CD4-positive, alpha-beta T cell treated with Interleukin-6 at 100 ng/mL for 8 hours (primary cell): Measurements from ENCODE around the gene CCDC32.

Experiments
- DNase-seq: peaks from one replicate; pipeline ENCODE4 v3.0.0-alpha.2; 2020; ENCODE audit warnings: mixed read lengths, low spot score

Gene CCDC32

DNA sequence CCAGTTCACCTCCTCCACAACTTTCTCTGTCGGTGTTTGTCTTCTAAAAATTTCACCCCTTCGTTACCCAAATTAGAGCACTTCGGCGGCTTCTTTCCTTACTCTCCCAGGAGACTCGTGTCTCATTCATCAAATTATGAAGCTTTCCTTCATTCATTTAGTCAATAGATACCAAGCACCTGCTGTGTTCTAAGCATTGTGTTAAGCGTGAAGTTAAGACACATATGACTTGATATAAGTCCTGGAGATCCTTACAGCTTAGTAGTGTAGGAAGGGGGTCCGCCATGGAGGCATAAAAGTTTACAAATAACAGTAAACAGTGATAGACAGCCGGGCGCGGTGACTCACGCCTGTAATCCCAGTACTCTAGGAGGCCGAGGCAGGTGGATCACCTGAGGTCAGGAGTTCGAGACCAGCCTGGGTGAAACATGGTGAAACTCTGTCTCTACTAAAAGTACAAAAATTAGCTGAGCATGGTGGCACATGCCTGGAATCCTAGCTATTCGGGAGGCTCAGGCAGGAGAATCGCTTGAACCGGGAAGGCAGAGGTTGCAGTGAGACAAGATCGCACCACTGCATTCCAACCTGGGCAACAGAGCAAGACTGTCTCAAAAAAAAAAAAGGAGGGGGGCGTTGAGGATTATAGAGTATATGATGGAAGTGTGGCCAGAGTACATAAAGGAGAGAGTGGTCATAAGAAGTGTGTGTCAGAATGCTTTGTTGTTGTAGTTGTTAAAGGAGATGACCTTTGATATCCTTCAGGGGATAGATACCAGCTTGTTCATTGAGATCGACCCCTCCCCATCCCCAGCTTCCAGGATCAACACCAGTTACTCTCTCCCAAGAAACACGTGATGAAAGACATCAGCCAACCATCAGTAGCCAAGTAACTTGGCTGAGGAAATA, 744 bp upstream of the CCDC32 start:
- DNase-seq, result no peak

DNA sequence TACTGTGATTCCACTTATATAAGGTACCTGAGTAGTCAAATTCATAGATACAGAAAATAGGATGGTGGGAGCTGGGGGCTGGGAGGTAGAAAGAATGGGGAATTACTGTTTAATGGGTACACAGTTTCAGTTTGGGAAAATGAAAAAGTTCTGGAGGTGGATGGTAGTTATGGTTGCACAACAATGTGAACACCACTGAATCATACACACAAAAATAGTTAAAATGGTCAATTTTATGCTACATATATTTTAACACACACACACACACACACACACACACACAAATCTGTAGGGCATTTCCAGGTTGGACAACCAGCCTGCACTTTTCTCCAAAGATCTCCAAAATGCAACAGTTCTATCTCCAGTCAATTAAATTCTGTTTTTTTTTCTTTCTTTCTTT, 1.4 kb downstream of the CCDC32 start:
- DNase-seq, result no peak

DNA sequence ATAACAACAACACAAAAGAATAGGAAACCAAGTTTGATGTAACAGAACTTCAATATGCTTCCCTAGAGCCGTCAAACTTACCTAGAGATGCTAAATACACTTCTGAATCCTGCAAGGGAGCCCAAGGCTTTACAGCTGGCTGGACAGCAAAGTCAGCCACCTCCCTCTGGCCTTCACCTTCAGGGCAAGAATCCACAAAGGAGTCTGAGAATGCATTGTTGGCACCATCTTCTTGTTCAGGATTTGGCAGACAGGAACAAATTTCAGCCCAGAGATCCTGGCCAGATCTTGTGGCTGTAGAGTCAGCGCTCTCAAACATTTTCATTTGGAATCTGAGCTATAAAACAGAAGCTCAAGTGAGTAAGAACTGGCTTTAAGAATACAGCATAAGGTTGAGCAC, 2.2 kb downstream of the CCDC32 start:
- DNase-seq, result no peak

DNA sequence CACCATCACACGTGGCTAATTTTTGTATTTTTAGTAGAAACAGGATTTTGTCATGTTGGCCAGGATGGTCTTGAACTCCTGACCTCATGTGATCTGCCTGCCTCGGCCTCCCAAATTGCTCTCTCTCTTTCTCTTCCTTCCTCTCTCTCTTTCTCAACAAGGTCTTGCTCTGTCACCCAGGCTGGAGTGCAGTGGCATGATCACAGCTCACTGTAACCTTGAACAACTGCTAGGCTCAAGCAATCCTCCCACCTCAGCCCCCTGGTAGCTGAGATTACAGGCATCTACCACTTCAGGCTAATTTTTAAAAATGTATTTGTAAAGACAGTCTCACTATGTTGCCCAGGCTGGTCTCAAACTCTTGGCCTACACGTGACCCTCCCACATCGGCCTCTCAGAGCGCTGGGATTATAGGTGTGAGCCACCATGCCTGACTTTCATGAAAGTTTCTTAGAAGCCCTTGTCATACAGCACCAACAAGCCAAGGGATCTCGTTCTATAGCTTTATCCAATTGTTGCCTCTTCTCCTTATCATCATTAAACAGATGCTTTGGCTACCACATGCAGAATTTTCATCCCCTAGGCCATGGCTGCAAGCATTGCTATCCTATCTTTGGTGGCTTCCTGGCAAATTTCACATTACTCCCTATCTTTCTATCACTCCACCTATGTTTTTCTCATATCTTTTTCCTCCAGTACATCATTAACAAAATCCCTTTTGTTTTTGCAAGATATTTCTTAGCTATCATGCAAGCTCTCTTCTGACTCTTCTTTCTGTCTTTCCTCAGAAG, 5.7 kb downstream of the CCDC32 start:
- no peak for DNase-seq

DNA sequence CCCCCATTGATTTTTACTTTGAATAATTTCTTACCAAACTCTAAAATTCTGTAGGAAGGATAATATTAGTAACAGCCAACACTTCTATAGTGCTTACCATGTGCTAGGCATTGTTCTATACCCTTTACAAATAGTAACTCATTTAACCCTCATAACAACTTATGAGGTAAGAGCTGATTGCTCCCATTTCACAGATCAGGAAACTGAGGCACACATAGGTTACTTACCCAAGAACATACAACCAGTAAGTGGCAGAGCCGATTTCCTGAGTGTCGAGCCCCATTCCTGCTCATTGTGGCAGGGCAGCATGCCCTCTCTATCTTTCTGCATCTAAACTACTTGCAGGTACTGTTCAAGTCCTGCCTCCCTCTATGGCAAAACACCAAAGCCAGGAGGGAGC, 9.0 kb downstream of the CCDC32 start:
- DNase-seq, result no peak

DNA sequence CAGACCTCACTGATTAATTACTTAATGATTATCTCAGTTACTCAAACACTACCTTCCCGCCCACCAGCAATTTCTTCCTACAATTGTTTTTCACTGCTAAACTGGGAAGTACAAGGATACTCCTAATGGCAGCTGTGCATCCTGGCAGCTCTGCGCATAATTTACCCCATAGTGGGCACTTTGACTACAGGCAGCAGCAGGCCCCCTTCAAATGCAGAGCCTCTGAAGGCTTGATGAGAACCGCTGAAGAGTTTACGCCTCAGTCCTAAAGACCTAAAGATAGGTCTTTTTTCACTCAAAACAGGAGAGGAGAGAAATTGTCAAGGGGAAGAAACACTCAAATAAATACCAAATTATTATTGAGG, 10.7 kb downstream of the CCDC32 start:
- no peak for DNase-seq

DNA sequence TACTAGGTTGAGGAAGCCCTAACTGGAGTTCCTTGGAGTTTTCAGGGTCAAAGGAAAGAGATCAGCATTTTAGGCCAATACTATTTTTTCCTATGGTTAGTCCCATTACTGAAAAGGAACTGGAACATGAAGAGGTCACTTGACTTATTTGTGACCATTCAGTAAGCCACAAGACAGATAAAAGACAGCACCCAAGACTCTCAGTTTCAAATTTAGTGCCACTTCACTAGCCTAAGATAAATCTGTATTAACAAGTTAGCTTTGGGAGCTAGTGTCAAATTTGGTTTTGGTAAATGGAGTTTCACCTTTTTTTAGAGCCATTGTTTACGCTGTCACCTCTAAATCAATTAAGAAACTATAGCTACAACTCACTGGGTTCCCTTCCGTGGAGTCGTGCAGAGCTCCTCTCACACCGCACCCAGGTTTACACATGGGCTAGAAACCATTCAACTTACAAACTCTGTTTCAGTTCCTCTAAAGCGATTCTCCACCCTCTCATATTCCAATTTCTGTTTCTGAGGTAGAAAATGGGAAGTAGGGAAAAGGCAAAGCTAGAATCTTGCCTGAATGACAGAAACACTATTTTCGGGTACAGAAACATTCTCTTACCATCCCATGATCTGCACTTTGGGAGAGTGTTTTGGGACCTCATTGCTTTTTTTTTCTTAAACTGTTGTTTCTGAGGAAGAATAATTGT, 14.4 kb downstream of the CCDC32 start:
- no peak for DNase-seq

GRCh38 chr15:40549894-40550293, 14.9 kb downstream of the CCDC32 start:
- DNase-seq, result no peak

DNA sequence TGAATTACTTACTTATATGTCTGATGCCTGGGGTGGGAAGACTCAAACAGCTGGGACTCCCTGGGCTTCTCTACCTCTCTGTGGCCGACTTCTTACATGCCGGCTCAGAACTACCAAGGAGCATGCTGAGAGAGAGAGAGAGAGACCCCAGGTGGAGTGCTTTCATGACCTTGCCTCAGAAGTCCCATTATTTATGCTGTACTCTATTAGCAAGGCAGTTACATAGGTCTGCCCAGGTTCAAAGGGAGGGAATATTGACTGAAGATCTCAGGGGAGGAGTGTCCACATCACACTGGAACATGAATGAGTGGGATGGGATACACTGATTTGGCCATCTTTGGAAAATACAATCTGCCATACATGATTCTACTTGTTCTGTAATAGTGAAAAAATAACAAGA, 16.2 kb downstream of the CCDC32 start:
- no peak for DNase-seq

- no peak for DNase-seq
Observed at GRCh38 chr15:40545457-40545856, 19.4 kb downstream of the CCDC32 start.

DNA sequence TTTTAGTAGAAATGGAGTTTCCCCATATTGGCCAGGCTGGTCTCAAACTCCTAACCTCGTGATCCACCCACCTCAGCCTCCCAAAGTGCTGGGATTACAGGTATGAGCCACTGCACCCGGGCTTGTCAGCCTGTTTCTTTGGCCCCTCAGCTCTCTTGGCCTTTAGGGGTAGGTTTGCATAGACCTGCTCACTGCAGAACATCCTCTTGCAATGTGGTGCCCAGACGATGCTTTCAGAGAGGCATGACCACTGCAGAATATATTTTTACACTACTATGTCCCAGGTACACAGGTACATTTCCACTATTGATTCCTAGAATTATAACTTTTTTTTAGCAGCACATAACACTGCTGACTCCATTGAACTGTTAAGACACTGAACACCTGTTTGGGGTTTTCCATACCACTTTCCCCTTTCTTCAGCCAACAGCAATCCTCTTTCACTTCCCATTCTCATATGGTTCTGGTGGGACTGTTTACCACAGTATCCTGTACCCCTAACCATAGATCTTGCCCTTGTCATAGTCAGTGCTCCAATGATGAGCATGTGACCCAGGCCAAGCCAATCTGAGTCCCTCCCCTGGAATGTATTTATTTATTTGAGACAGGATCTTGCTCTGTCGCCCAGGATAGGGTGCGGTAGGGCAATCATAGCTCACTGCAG, 21.1 kb downstream of the CCDC32 start:
- no peak for DNase-seq

GRCh38 chr15:40543082-40543481, 21.8 kb downstream of the CCDC32 start:
- no peak for DNase-seq

GRCh38 chr15:40538976-40539375, 25.9 kb downstream of the CCDC32 start:
- DNase-seq, result no peak

GRCh38 chr15:40536501-40536900, 28.3 kb downstream of the CCDC32 start:
- no peak for DNase-seq

DNA sequence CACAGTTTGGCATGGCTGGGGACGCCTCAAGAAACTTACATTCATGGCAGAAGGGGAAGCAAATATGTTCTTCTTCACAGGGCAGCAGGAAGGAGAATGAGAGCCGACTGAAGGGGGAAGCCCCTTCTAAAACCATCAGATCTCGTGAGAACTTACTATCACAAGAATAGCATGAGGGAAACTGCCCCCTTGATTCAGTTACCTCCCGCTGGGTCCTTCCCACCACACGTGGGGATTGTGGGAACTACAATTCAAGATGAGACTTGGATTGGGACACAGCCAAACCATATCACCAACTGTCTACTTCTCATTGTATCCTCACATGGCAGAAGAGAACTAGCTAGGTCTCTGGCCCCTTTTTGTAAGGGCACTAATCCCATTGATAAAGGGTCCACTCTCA, 30.5 kb downstream of the CCDC32 start:
- DNase-seq, result no peak

- no peak for DNase-seq
Observed at GRCh38 chr15:40533763-40534364, 31.0 kb downstream of the CCDC32 start.

- no peak for DNase-seq
Observed at GRCh38 chr15:40528801-40529200, 36.0 kb downstream of the CCDC32 start.

DNA sequence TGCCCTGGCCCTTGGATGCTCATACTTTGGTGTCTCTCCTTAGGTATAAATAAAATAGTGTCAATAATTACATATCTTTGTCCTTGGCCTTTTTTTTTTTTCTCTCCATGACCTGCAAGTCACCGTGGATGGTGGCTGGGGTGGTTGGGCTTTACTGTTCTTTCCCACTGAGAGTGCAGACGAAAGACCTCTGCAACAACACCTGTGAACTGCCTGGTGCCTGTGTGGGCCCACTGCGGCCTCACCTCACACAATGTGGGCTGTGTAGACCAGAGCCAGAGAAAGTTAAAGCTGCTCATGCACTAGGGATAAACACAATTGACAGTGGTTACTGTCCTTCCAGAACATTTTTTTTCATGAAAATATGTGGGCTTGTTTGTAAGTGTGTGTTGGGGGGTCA, 39.0 kb downstream of the CCDC32 start:
- no peak for DNase-seq

- no peak for DNase-seq
Observed at GRCh38 chr15:40523611-40524010, 41.2 kb downstream of the CCDC32 start.

GRCh38 chr15:40516322-40516721, 48.5 kb downstream of the CCDC32 start:
- no peak for DNase-seq

- no peak for DNase-seq
Observed at GRCh38 chr15:40513609-40514008, 51.2 kb downstream of the CCDC32 start.

DNA sequence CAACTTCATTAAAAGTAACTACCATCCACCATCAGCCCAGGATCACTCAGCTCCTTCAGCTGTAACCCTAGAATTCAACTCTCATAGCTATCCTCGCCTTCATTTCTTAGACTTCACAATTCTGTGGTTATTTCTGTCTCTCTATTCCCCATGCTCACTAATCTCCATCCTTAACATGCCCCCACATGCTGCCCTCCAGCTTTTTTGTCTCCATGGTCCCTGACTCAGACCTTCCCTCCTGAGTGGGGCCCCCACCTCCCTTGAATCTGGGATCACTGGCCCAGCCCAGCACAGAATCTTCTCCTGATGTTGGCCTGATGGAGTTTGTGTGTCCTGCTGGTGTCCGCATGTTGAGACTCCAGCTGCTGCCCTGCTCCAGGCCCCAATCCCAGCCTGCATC, 52.4 kb downstream of the CCDC32 start:
- no peak for DNase-seq
